ENCODE data around the gene USP33.
"Not testable (repeated sequence)": the region's sequence is repeated elsewhere in the genome, so short reads cannot be mapped to it uniquely, and the experiment has no call there.

The USP33 gene

GRCh38 chr1:77668924-77669449 is 90.7 kb downstream of the USP33 start:
- DNase-seq: no peak

GRCh38 chr1:77664939-77665516 is 94.6 kb downstream of the USP33 start:
- DNase-seq: no peak

- DNase-seq: no peak
Measured at GRCh38 chr1:77661696-77662095, 98.0 kb downstream of the USP33 start.

- no peak for DNase-seq
Measured at GRCh38 chr1:77659879-77660593, 99.6 kb downstream of the USP33 start.

- no peak for DNase-seq
Measured at GRCh38 chr1:77658271-77658670, 101.4 kb downstream of the USP33 start.

GRCh38 chr1:77655431-77655974 is 104.1 kb downstream of the USP33 start:
- no peak for DNase-seq

GRCh38 chr1:77652970-77653516 is 106.6 kb downstream of the USP33 start:
- DNase-seq: no peak

- DNase-seq: no peak
Measured at GRCh38 chr1:77652268-77652667, 107.4 kb downstream of the USP33 start.

GRCh38 chr1:77649127-77649526 is 110.5 kb downstream of the USP33 start:
- no peak for DNase-seq

- not testable (repeated sequence) for DNase-seq
Measured at GRCh38 chr1:77646224-77646623, 113.4 kb downstream of the USP33 start.
